Spleen (tissue), 7 donors: ENCODE measurements around the gene FHAD1.

Source experiments
- CTCF ChIP-seq, 11 experiments: fragments of 200-600 bp in 7 of 11; fragments of 450-650 bp in 4 of 11; sonication (generic) in 4 of 11; IDR thresholded peaks in 8 of 11; conservative IDR thresholded peaks in 3 of 11; 1 replicate in 7 of 11; 2 replicates in 4 of 11; pipeline versions ENCODE4 v1.4.0 to v1.8.0; 2016 to 2021; ENCODE audit warnings: antibody characterized with exemption in 11 of 11, inconsistent platforms in 4 of 11, mild to moderate bottlenecking in 1 of 11
- POLR2A ChIP-seq, 3 donors: fragments of 450-650 bp; IDR thresholded peaks; one replicate each; pipeline ENCODE4 v1.5.1; 2017; ENCODE audit warnings: antibody characterized with exemption in 3 of 3, mild to moderate bottlenecking in 1 of 3
- POLR2AphosphoS5 ChIP-seq, 3 donors: sonication (generic); formaldehyde crosslinking; IDR thresholded peaks; one replicate each; pipeline ENCODE4 v1.5.1; 2017; ENCODE audit warnings: antibody characterized with exemption in 3 of 3
- donor health status: DM: no; HTN: no; CAD: no; lungs with moderate emphysema.
- donor health status: DM: no; HTN: no; CAD: no.
- donor health status: DM: no; HTN: no; CAD: no.

DNA sequence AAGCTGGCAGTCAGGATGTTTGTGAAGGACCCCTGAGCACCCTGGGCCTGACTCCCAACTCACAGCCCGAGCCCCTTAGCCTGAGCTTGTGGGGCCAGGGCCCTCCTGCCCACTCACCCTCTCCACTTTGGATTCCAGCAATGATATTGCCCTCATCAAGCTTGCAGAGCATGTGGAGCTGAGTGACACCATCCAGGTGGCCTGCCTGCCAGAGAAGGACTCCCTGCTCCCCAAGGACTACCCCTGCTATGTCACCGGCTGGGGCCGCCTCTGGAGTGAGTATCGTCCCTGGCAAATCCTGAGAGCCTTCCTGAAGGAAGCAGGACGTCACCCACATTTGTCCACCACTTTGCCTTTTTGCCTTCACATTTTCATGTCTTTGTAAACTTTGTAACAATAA is 196.3 kb downstream of the FHAD1 start:
- TF ChIP-seq CTCF (IDR thresholded peaks at IDR 0.05 in 8 of 11, conservative IDR thresholded peaks at IDR 0.05 in 3 of 11) = no peak
- no peak for TF ChIP-seq POLR2AphosphoS5 (IDR thresholded peaks at IDR 0.05)
- TF ChIP-seq POLR2A (IDR thresholded peaks at IDR 0.05) = no peak
